Measurements from ENCODE around the gene TAMALIN.

Gene TAMALIN

GRCh38 chr12:52056801-52057637 lies 50.3 kb downstream of the TAMALIN start:
- no peak for DNase-seq

- no peak for DNase-seq
Measured at GRCh38 chr12:52057638-52058576, 51.2 kb downstream of the TAMALIN start.

DNA sequence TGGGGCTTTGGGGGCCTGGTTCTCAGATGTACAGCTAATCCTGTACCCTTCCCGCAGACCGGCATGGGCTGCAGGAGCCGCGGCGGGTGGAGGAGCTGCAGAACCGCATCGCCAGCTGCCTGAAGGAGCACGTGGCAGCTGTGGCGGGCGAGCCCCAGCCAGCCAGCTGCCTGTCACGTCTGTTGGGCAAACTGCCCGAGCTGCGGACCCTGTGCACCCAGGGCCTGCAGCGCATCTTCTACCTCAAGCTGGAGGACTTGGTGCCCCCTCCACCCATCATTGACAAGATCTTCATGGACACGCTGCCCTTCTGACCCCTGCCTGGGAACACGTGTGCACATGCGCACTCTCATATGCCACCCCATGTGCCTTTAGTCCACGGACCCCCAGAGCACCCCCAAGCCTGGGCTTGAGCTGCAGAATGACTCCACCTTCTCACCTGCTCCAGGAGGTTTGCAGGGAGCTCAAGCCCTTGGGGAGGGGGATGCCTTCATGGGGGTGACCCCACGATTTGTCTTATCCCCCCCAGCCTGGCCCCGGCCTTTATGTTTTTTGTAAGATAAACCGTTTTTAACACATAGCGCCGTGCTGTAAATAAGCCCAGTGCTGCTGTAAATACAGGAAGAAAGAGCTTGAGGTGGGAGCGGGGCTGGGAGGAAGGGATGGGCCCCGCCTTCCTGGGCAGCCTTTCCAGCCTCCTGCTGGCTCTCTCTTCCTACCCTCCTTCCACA lies 52.0 kb downstream of the TAMALIN start:
- DNase-seq = no peak

DNA sequence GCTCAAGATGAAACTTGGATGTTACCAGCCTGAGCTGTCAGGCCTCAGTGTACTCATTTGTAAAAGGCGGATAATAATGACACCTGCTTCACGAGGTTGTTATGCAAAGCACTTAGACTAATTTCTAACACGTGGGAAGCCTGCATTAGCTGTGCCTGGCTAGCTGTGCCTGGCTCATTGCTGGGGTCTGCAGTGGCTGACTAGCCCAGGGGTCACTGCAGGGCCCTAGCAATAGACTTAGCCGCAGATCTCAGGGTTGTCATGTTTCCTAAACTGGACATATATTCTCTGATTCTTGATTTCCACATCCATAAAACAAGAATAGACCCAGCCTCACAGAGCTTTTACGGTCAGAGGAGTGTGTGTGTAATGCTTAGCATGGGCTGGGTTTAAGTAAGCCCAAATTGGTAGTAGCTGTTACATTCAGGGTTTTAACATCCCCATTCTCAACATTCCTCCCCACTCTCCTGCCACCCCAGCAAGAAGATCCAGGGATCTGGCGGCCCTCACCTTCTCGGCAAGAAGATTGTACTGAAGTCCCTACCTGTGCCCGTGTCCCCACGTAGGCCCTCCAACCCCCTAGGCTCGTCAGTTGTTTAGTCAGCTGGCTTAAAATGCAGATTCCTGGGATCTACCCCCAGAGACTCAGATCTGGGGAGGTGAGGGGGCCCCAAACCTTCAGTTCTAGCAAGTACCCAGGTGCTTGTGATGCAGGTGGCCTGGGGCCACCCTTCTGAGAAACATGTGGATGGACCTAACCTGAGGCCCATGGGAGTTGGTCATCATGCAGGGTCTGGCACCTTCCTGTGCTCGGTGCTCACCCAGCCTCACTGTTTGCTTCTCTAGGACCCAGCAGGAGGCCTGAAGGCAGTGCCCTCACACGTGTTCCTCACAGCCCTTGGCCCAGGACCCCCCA lies 53.1 kb downstream of the TAMALIN start:
- DNase-seq = no peak

- no peak for DNase-seq
Measured at GRCh38 chr12:52060498-52061177, 53.9 kb downstream of the TAMALIN start.

GRCh38 chr12:52061470-52062166 lies 54.9 kb downstream of the TAMALIN start:
- no peak for DNase-seq

- DNase-seq = no peak
Measured at GRCh38 chr12:52062167-52063081, 55.7 kb downstream of the TAMALIN start.

- no peak for DNase-seq
Measured at GRCh38 chr12:52063082-52063924, 56.6 kb downstream of the TAMALIN start.

GRCh38 chr12:52063981-52064649 lies 57.4 kb downstream of the TAMALIN start:
- peak; percentile 88 for DNase-seq
